ENCODE data around the gene STARD5.

STARD5 gene

GRCh38 chr15:81263477-81263876, 60.5 kb downstream of the STARD5 start:
- no peak overlapping the region for H3K4me3 ChIP-seq (ENCODE audit: low read depth, low read length)
- TF ChIP-seq MAX (IDR thresholded peaks at IDR 0.05; ENCODE audit: low read depth, low read length): no peak
- no peak for TF ChIP-seq CTCF (IDR thresholded peaks at IDR 0.05; ENCODE audit: low read depth, low read length)
- TF ChIP-seq POLR2A (IDR thresholded peaks at IDR 0.05; ENCODE audit: extremely low read depth, insufficient read length): no peak
- no peak for TF ChIP-seq MYC (IDR thresholded peaks at IDR 0.05; ENCODE audit: low read depth, low read length)

GRCh38 chr15:81261172-81261811, 62.6 kb downstream of the STARD5 start:
- H3K4me3 ChIP-seq (ENCODE audit: low read depth, low read length): no peak overlapping the region
- DNase-seq (ENCODE audit: low read depth): no peak
- no peak for TF ChIP-seq POLR2A (IDR thresholded peaks at IDR 0.05; ENCODE audit: extremely low read depth, insufficient read length)
- no peak for TF ChIP-seq CTCF (IDR thresholded peaks at IDR 0.05; ENCODE audit: low read depth, low read length)
- TF ChIP-seq MAX (IDR thresholded peaks at IDR 0.05; ENCODE audit: low read depth, low read length): no peak
- TF ChIP-seq MYC (IDR thresholded peaks at IDR 0.05; ENCODE audit: low read depth, low read length): no peak

More at GRCh38 chr15:81263477-81263876, 60.5 kb downstream of the STARD5 start:
- DNase-seq (ENCODE audit: low read depth): no peak

- DNase-seq (ENCODE audit: low read depth): no peak
- H3K4me3 ChIP-seq (ENCODE audit: low read depth, low read length): no peak overlapping the region
- no peak for TF ChIP-seq MYC (IDR thresholded peaks at IDR 0.05; ENCODE audit: low read depth, low read length)
- no peak for TF ChIP-seq MAX (IDR thresholded peaks at IDR 0.05; ENCODE audit: low read depth, low read length)
- no peak for TF ChIP-seq POLR2A (IDR thresholded peaks at IDR 0.05; ENCODE audit: extremely low read depth, insufficient read length)
- TF ChIP-seq CTCF (IDR thresholded peaks at IDR 0.05; ENCODE audit: low read depth, low read length): no peak
These were observed 64.1 kb downstream of the STARD5 start for GRCh38 chr15:81259760-81260298.
